ENCODE measurements around the gene AOAH.

AOAH gene

DNA sequence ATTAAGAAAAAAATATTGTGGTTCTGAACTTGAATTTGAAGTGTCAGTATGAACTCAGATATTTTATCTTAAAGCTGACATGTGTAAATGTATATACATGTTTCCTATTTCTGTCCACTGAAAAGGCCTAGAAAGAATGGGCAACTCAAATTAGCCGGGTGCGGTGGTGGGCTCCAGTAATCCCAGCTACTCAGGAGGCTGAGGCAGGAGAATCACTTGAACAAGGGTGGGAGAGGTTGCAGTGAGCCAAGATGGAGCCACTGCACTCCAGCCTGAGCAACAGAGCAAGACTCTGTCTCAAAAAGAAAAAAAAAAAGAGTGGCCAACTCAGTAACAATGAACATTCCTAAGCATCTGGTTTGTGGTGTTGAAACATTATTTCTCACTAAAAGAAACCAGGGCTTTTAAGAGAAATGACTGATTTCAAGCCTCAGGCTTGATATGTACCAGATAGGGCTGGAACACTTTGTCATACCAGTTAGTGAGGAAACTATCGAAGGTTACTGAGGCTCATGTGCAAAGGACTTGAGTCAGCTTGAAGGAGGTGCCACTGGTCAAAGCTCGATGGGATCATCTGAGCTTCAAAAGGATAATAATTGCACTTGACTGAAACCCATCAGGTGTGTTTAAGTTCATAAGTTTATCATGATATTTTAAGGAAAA lies 40.5 kb downstream of the AOAH start:
- no peak for DNase-seq (ENCODE audit: insufficient read length, low spot score)
- FAIRE-seq: no peak
- TF ChIP-seq SPI1 (IDR thresholded peaks at IDR 0.05; ENCODE audit: low read depth, low read length) (no peak), PAX5 (IDR thresholded peaks at IDR 0.05; ENCODE audit: insufficient read depth, low read length, severe bottlenecking) (no peak), POLR2A (IDR thresholded peaks at IDR 0.05; ENCODE audit: low read depth, low read length) (no peak), POU2F2 (IDR thresholded peaks at IDR 0.05; ENCODE audit: low read depth, low read length) (no peak), TAF1 (IDR thresholded peaks at IDR 0.05; ENCODE audit: low read depth, low read length) (no peak), POLR2AphosphoS5 (IDR thresholded peaks at IDR 0.05; ENCODE audit: low read depth, low read length) (no peak)

- FAIRE-seq (no peak), DNase-seq (ENCODE audit: insufficient read length, low spot score) (no peak)
- TF ChIP-seq SPI1 (IDR thresholded peaks at IDR 0.05; ENCODE audit: low read depth, low read length): no peak
- TF ChIP-seq POU2F2 (IDR thresholded peaks at IDR 0.05; ENCODE audit: low read depth, low read length): no peak
- TF ChIP-seq POLR2A (IDR thresholded peaks at IDR 0.05; ENCODE audit: low read depth, low read length): no peak
- TF ChIP-seq PAX5 (IDR thresholded peaks at IDR 0.05; ENCODE audit: insufficient read depth, low read length, severe bottlenecking): no peak
- no peak for TF ChIP-seq POLR2AphosphoS5 (IDR thresholded peaks at IDR 0.05; ENCODE audit: low read depth, low read length)
- no peak for TF ChIP-seq TAF1 (IDR thresholded peaks at IDR 0.05; ENCODE audit: low read depth, low read length)
Observed at GRCh38 chr7:36683111-36683510, 41.2 kb downstream of the AOAH start.

- TF ChIP-seq POLR2AphosphoS5 (IDR thresholded peaks at IDR 0.05; ENCODE audit: low read depth, low read length): no peak
- TF ChIP-seq POLR2A (IDR thresholded peaks at IDR 0.05; ENCODE audit: low read depth, low read length): no peak
- TF ChIP-seq POU2F2 (IDR thresholded peaks at IDR 0.05; ENCODE audit: low read depth, low read length): no peak
- no peak for TF ChIP-seq PAX5 (IDR thresholded peaks at IDR 0.05; ENCODE audit: insufficient read depth, low read length, severe bottlenecking)
- no peak for TF ChIP-seq SPI1 (IDR thresholded peaks at IDR 0.05; ENCODE audit: low read depth, low read length)
- TF ChIP-seq TAF1 (IDR thresholded peaks at IDR 0.05; ENCODE audit: low read depth, low read length): no peak
- DNase-seq (ENCODE audit: insufficient read length, low spot score) (no peak), FAIRE-seq (no peak)
Observed at GRCh38 chr7:36682102-36682501, 42.2 kb downstream of the AOAH start.

DNA sequence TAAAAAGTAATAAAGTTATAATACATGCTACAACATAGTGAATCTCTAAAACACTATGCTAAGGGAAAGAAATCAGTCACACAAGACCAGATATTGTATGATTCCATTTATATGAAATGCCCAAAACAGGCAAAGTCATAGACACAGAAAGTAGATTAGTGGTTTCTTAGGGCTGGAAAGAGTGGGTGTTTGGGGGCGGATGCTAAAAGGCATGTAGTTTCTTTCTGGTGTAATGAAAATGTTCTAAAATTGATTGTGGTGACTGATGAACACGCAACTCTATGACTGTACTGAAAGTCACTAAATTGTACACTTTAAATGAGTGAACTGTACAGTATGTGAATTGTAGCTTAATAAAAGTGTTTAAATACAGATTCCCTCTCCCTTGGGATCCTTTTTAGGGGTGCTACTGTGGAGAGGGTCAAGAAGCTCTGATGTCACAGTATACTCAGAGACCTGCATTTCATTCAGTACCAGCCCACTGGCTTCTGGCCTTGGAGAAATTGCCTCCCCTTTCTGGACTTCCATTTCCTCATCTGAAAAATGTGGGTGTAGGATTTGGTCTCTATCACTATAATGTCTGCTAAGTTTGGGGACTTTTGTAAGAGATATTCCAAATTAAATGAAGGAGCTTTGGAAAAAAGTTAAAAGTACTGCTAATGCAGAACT lies 46.4 kb downstream of the AOAH start:
- no peak for DNase-seq (ENCODE audit: insufficient read length, low spot score)
- TF ChIP-seq SPI1 (IDR thresholded peaks at IDR 0.05; ENCODE audit: low read depth, low read length) (0 out of 2 replicates have a peak, but pooled peaks have one; percentile 29), TAF1 (IDR thresholded peaks at IDR 0.05; ENCODE audit: low read depth, low read length) (no peak)
- peak; percentile 69 for FAIRE-seq

DNA sequence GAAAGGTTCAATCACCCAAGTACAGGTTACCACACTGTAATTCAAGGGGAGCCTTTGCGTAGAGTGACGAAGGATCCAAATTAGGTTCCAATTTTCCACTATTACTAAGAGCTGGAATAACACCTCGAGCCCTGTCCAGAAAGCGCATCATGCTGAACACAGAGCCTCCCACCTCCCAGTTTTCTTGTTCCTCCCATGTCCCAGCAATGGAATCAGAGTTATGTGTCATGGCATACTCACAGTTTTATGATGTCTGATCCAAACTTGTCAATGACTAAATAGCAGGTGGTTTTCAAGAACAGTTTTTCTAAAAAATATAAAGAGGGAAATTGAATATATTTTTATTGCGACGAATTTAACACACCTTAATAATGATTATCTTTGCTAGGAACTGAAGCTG lies 50.6 kb downstream of the AOAH start:
- FAIRE-seq (no peak), DNase-seq (ENCODE audit: insufficient read length, low spot score) (no peak)
- TF ChIP-seq POU2F2 (IDR thresholded peaks at IDR 0.05; ENCODE audit: low read depth, low read length): no peak

DNA sequence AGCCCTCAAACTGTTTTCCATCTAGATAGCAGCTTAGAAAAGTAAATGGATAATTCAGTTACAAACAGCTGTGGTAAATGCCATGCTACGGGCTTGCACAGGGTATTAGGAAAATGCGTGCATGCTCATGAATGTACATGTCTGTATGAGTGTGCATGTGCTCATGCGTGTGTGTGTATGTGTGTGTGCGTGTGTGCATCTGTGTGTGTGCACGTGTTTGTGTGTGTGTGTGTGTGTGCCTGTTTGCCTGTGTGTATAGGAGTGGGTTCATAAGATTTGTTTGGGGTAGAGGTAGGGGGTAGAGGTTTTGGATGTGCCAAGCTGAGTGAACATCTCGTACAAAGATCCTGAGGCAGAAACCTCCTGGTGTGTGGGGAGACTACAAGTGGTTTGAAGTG lies 52.9 kb downstream of the AOAH start:
- FAIRE-seq (no peak), DNase-seq (ENCODE audit: insufficient read length, low spot score) (no peak)
- TF ChIP-seq PAX5 (IDR thresholded peaks at IDR 0.05; ENCODE audit: insufficient read depth, low read length, severe bottlenecking): no peak
- no peak for TF ChIP-seq POLR2A (IDR thresholded peaks at IDR 0.05; ENCODE audit: low read depth, low read length)
- TF ChIP-seq POU2F2 (IDR thresholded peaks at IDR 0.05; ENCODE audit: low read depth, low read length): no peak
- no peak for TF ChIP-seq SPI1 (IDR thresholded peaks at IDR 0.05; ENCODE audit: low read depth, low read length)

DNA sequence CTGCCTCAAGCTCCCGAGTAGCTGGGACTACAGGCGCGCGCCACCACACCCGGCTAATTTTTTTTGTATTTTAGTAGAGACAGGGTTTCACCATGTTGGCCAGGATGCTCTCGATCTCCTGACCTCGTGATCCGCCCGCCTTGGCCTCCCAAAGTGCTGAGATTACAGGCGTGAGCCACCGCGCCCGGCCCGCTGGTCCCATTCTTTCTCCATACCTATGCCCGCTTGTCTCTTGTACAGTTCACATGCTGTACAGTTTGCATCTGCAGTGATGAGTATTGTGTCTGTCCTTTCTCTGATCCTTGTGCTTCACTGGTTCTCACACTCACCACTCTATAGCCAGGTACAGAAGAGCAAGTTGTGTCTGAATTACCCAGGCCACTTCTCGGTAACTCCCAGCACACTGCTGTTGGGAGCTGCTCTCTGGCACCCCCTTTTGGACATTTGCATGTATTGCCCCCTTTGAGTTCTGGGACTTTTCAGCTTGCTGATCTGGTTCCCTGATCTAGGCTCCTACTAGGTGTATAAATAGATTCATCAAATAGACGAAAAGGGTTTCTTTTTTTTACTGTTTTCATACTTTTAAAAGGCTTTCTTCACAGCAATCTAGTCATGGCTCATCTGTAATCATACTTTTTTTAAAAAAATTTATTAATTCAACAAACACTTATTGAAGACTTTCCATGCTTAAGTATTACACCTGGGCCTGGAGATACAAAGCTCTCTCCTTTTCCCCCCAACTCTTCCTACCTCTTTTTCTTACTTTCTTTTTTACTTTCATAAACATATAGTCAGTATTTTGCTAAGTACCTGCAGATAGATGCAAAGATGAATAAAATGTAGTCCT lies 53.5 kb downstream of the AOAH start:
- TF ChIP-seq TAF1 (IDR thresholded peaks at IDR 0.05; ENCODE audit: low read depth, low read length) (no peak), SPI1 (IDR thresholded peaks at IDR 0.05; ENCODE audit: low read depth, low read length) (no peak), POLR2AphosphoS5 (IDR thresholded peaks at IDR 0.05; ENCODE audit: low read depth, low read length) (no peak), POU2F2 (IDR thresholded peaks at IDR 0.05; ENCODE audit: low read depth, low read length) (no peak), POLR2A (IDR thresholded peaks at IDR 0.05; ENCODE audit: low read depth, low read length) (no peak), PAX5 (IDR thresholded peaks at IDR 0.05; ENCODE audit: insufficient read depth, low read length, severe bottlenecking) (no peak)
- FAIRE-seq: peak; percentile 84
- DNase-seq (ENCODE audit: insufficient read length, low spot score): peak; percentile 28

DNA sequence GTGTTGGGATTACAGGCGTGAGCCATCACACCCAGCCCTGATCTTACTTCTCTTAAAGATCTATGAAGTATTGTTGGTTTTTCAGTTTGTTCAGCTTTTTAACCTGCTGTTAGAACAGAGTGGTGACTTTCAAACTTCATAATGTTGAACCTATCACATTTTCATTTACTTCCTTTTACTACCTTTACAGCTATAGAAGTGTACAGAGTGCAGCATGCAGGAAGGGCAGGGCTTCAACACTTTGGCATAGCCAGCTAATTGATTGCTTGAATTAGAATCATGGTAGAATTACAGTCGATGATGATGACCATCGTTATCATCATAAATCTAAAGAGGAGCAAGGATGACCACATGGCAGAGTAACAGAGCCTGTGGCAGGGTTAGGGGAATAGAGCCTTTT lies 55.5 kb downstream of the AOAH start:
- TF ChIP-seq SPI1 (IDR thresholded peaks at IDR 0.05; ENCODE audit: low read depth, low read length): no peak
- TF ChIP-seq POU2F2 (IDR thresholded peaks at IDR 0.05; ENCODE audit: low read depth, low read length): no peak
- no peak for TF ChIP-seq POLR2A (IDR thresholded peaks at IDR 0.05; ENCODE audit: low read depth, low read length)
- no peak for TF ChIP-seq TAF1 (IDR thresholded peaks at IDR 0.05; ENCODE audit: low read depth, low read length)
- no peak for TF ChIP-seq POLR2AphosphoS5 (IDR thresholded peaks at IDR 0.05; ENCODE audit: low read depth, low read length)
- TF ChIP-seq PAX5 (IDR thresholded peaks at IDR 0.05; ENCODE audit: insufficient read depth, low read length, severe bottlenecking): no peak
- FAIRE-seq (no peak), DNase-seq (ENCODE audit: insufficient read length, low spot score) (no peak)

- TF ChIP-seq POLR2A (IDR thresholded peaks at IDR 0.05; ENCODE audit: low read depth, low read length) (no peak), POLR2AphosphoS5 (IDR thresholded peaks at IDR 0.05; ENCODE audit: low read depth, low read length) (no peak), PAX5 (IDR thresholded peaks at IDR 0.05; ENCODE audit: insufficient read depth, low read length, severe bottlenecking) (no peak), SPI1 (IDR thresholded peaks at IDR 0.05; ENCODE audit: low read depth, low read length) (no peak), POU2F2 (IDR thresholded peaks at IDR 0.05; ENCODE audit: low read depth, low read length) (no peak), TAF1 (IDR thresholded peaks at IDR 0.05; ENCODE audit: low read depth, low read length) (no peak)
- no peak for FAIRE-seq
- no peak for DNase-seq (ENCODE audit: insufficient read length, low spot score)
Observed at GRCh38 chr7:36668080-36668479, 56.2 kb downstream of the AOAH start.
